ENCODE results near the gene EFCAB13. TPM values are rescaled to one million over a fixed set of nuclear protein-coding genes. Genes with fewer than 3 reads are reported as not detected.

Gene EFCAB13
- total RNA-seq, 1 experiment from 2014 or later: 5.1 TPM

DNA sequence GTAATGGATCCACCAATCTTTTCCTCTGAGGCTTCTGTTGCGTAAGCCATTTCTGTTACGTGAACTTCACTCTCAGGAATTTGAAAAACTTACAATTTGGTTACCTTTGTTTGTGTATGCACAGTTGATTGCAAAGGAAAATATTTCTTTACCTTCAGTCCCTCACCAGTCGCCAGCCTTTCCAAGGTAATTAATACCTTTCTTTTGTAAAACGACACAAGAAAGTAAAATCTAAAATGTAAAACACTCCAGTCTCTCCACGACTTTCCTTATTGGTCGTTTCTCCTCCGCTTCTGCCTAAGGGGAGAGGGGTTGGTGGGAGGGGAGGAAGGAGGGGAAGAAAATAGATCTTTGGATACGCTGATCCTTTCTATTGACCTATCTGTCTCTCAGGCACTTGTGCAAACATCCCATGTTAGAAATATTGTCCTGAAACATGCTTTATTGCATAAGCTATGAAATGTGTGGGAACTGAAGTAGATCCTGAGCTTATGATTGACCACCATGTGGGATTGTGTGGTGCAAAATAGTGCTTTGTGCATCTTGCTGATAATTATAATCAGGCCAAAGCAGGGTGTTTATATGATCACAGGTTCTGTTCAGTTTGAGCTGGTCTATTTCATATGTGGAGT lies 32.4 kb upstream of the EFCAB13 start:
- H3K27me3 Mint-ChIP-seq (ENCODE audit: insufficient read depth, unreplicated experiment): no peaks in the 10 kb centered on the region
- H3K4me3 Mint-ChIP-seq (ENCODE audit: unreplicated experiment): peak overlapping the region; percentile 58
- peak overlapping the region; percentile 37 for H3K27ac Mint-ChIP-seq (ENCODE audit: unreplicated experiment)
- no peaks in the 10 kb centered on the region for H3K9me3 Mint-ChIP-seq (ENCODE audit: unreplicated experiment)
- H3K9me3 ChIP-seq: no peaks in the 10 kb centered on the region
- DNase-seq: peak in 1 of 2 experiments; percentile 61
- no peak overlapping the region for H3K4me3 ChIP-seq (ENCODE audit: low read depth, low read length)
- H3K4me1 ChIP-seq: peaks cover 22% of the 10 kb centered on the region
- BruUV-seq (replicated peaks): no TSS peak
- TF ChIP-seq, protein P1, sequence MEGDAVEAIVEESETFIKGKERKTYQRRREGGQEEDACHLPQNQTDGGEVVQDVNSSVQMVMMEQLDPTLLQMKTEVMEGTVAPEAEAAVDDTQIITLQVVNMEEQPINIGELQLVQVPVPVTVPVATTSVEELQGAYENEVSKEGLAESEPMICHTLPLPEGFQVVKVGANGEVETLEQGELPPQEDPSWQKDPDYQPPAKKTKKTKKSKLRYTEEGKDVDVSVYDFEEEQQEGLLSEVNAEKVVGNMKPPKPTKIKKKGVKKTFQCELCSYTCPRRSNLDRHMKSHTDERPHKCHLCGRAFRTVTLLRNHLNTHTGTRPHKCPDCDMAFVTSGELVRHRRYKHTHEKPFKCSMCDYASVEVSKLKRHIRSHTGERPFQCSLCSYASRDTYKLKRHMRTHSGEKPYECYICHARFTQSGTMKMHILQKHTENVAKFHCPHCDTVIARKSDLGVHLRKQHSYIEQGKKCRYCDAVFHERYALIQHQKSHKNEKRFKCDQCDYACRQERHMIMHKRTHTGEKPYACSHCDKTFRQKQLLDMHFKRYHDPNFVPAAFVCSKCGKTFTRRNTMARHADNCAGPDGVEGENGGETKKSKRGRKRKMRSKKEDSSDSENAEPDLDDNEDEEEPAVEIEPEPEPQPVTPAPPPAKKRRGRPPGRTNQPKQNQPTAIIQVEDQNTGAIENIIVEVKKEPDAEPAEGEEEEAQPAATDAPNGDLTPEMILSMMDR (IDR thresholded peaks at IDR 0.05; ENCODE audit: insufficient read depth in 1 of 2, low read depth in 1 of 2, low read length in 1 of 2, severe bottlenecking in 1 of 2, unreplicated experiment in 1 of 2): no peak
- H3K36me3 ChIP-seq (ENCODE audit: control insufficient read depth, insufficient read depth, low read length): no peaks in the 10 kb centered on the region
- no peaks in the 10 kb centered on the region for H3K36me3 Mint-ChIP-seq (ENCODE audit: insufficient read depth, unreplicated experiment)
- intact Hi-C loops (cut with micrococcal nuclease; ENCODE audit: unreplicated experiment): no loop called here
- ChIA-PET CTCF (interaction anchor here (1.0 to 2.1 kb wide), 3 partner anchors 13 to 32 kb away, joined by 3 to 17 read pairs (median 7); partner anchors contain the start of gene EFCAB13), POLR2A (no interaction called here)
- no peaks in the 10 kb centered on the region; the same call in 1 of the 2 replicates for H3K27me3 ChIP-seq (replicated peaks; ENCODE audit: control insufficient read depth, insufficient read depth, low read length)
- peaks cover 20% of the 10 kb centered on the region for H3K4me1 Mint-ChIP-seq (ENCODE audit: low read depth, unreplicated experiment)

- H3K9me3 Mint-ChIP-seq (ENCODE audit: unreplicated experiment): no peaks in the 10 kb centered on the region
- no TSS peak for BruUV-seq (replicated peaks)
These were observed 31.5 kb upstream of the EFCAB13 start for GRCh38 chr17:47292206-47292605.

GRCh38 chr17:47295037-47295873 lies 28.5 kb upstream of the EFCAB13 start:
- ChIA-PET CTCF (no interaction called here), POLR2A (no interaction called here)
- no peaks in the 10 kb centered on the region for H3K27me3 ChIP-seq (replicated peaks; ENCODE audit: control insufficient read depth, insufficient read depth, low read length)
- DNase-seq: no peak
- no peak overlapping the region for H3K4me3 Mint-ChIP-seq (ENCODE audit: unreplicated experiment)
- H3K36me3 Mint-ChIP-seq (ENCODE audit: insufficient read depth, unreplicated experiment): no peaks in the 10 kb centered on the region
- no peaks in the 10 kb centered on the region for H3K27me3 Mint-ChIP-seq (ENCODE audit: insufficient read depth, unreplicated experiment)
- H3K4me1 ChIP-seq: peaks cover 21% of the 10 kb centered on the region
- no TSS peak for BruUV-seq (replicated peaks)
- peaks cover 16% of the 10 kb centered on the region for H3K4me1 Mint-ChIP-seq (ENCODE audit: low read depth, unreplicated experiment)
- H3K27ac Mint-ChIP-seq (ENCODE audit: unreplicated experiment): no peak overlapping the region
- intact Hi-C loops (cut with micrococcal nuclease; ENCODE audit: unreplicated experiment): no loop called here
- no peaks in the 10 kb centered on the region for H3K36me3 ChIP-seq (ENCODE audit: control insufficient read depth, insufficient read depth, low read length)
- no peak overlapping the region for H3K4me3 ChIP-seq (ENCODE audit: low read depth, low read length)
- no peaks in the 10 kb centered on the region for H3K9me3 ChIP-seq
- TF ChIP-seq, protein P1 (IDR thresholded peaks at IDR 0.05; ENCODE audit: insufficient read depth in 1 of 2, low read depth in 1 of 2, low read length in 1 of 2, severe bottlenecking in 1 of 2, unreplicated experiment in 1 of 2): no peak
- no peaks in the 10 kb centered on the region for H3K9me3 Mint-ChIP-seq (ENCODE audit: unreplicated experiment)

More at GRCh38 chr17:47292206-47292605, 31.5 kb upstream of the EFCAB13 start:
- no peak overlapping the region for H3K27ac Mint-ChIP-seq (ENCODE audit: unreplicated experiment)
- H3K27me3 Mint-ChIP-seq (ENCODE audit: insufficient read depth, unreplicated experiment): no peaks in the 10 kb centered on the region
- intact Hi-C loops (cut with micrococcal nuclease; ENCODE audit: unreplicated experiment): no loop called here
- H3K27me3 ChIP-seq (replicated peaks; ENCODE audit: control insufficient read depth, insufficient read depth, low read length): no peaks in the 10 kb centered on the region
- no peaks in the 10 kb centered on the region for H3K36me3 Mint-ChIP-seq (ENCODE audit: insufficient read depth, unreplicated experiment)
- no peaks in the 10 kb centered on the region for H3K9me3 ChIP-seq
- no peak overlapping the region for H3K4me3 Mint-ChIP-seq (ENCODE audit: unreplicated experiment)
- TF ChIP-seq, protein P1 (IDR thresholded peaks at IDR 0.05; ENCODE audit: insufficient read depth in 1 of 2, low read depth in 1 of 2, low read length in 1 of 2, severe bottlenecking in 1 of 2, unreplicated experiment in 1 of 2): no peak
- ChIA-PET CTCF (interaction anchor here (1.1 to 2.1 kb wide), 2 partner anchors 23 to 32 kb away, joined by 3 to 17 read pairs; partner anchors contain the start of gene EFCAB13), POLR2A (no interaction called here)
- H3K4me1 ChIP-seq: peaks cover 22% of the 10 kb centered on the region
- H3K4me3 ChIP-seq (ENCODE audit: low read depth, low read length): no peak overlapping the region
- no peaks in the 10 kb centered on the region for H3K36me3 ChIP-seq (ENCODE audit: control insufficient read depth, insufficient read depth, low read length)
- H3K4me1 Mint-ChIP-seq (ENCODE audit: low read depth, unreplicated experiment): peaks cover 20% of the 10 kb centered on the region
- DNase-seq: no peak

All from Caco-2 (cell line).